ENCODE results near the gene CHD9NB.

Gene CHD9NB

GRCh38 chr16:53043428-53043831 is 9.3 kb downstream of the CHD9NB start:
- TF ChIP-seq CTCF (IDR thresholded peaks at IDR 0.05; ENCODE audit: insufficient read depth, low read length) (no peak), GABPA (IDR thresholded peaks at IDR 0.05; ENCODE audit: low read depth) (no peak), REST (IDR thresholded peaks at IDR 0.05; ENCODE audit: insufficient replicate concordance, low read depth) (no peak), SPI1 (IDR thresholded peaks at IDR 0.05; ENCODE audit: borderline replicate concordance, low read depth) (no peak), POLR2AphosphoS5 (IDR thresholded peaks at IDR 0.05; ENCODE audit: low read depth) (no peak)
- H3K4me3 ChIP-seq (replicated peaks; ENCODE audit: insufficient read depth, low read length): no peak overlapping the region
- no peak for DNase-seq (ENCODE audit: low read depth in 1 of 2, low spot score in 1 of 2)
- H3K27me3 ChIP-seq (ENCODE audit: insufficient read depth, poor library complexity, severe bottlenecking): no peaks in the 10 kb centered on the region
- no peak overlapping the region for H3K27ac ChIP-seq (replicated peaks)

- Histone ChIP-seq H3K4me3 (replicated peaks; ENCODE audit: insufficient read depth, low read length) (no peak overlapping the region), H3K27ac (replicated peaks) (no peak overlapping the region)
- no peak for TF ChIP-seq CTCF (IDR thresholded peaks at IDR 0.05; ENCODE audit: insufficient read depth, low read length)
- no peak for TF ChIP-seq GABPA (IDR thresholded peaks at IDR 0.05; ENCODE audit: low read depth)
- TF ChIP-seq POLR2AphosphoS5 (IDR thresholded peaks at IDR 0.05; ENCODE audit: low read depth): no peak
- TF ChIP-seq REST (IDR thresholded peaks at IDR 0.05; ENCODE audit: insufficient replicate concordance, low read depth): no peak
- TF ChIP-seq SPI1 (IDR thresholded peaks at IDR 0.05; ENCODE audit: borderline replicate concordance, low read depth): no peak
Measured at GRCh38 chr16:53042235-53042701, 10.4 kb downstream of the CHD9NB start.

GRCh38 chr16:53041320-53042051 is 11.2 kb downstream of the CHD9NB start:
- DNase-seq (ENCODE audit: low read depth in 1 of 2, low spot score in 1 of 2): peak in 1 of 2 experiments; percentile 43
- Histone ChIP-seq H3K27me3 (ENCODE audit: insufficient read depth, poor library complexity, severe bottlenecking) (no peaks in the 10 kb centered on the region), H3K4me3 (replicated peaks; ENCODE audit: insufficient read depth, low read length) (no peak overlapping the region), H3K27ac (replicated peaks) (no peak overlapping the region)
- TF ChIP-seq CTCF (IDR thresholded peaks at IDR 0.05; ENCODE audit: insufficient read depth, low read length): no peak
- TF ChIP-seq REST (IDR thresholded peaks at IDR 0.05; ENCODE audit: insufficient replicate concordance, low read depth): no peak
- no peak for TF ChIP-seq SPI1 (IDR thresholded peaks at IDR 0.05; ENCODE audit: borderline replicate concordance, low read depth)
- no peak for TF ChIP-seq GABPA (IDR thresholded peaks at IDR 0.05; ENCODE audit: low read depth)
- no peak for TF ChIP-seq POLR2AphosphoS5 (IDR thresholded peaks at IDR 0.05; ENCODE audit: low read depth)

More at GRCh38 chr16:53042235-53042701, 10.4 kb downstream of the CHD9NB start:
- H3K27me3 ChIP-seq (ENCODE audit: insufficient read depth, poor library complexity, severe bottlenecking): no peaks in the 10 kb centered on the region
- DNase-seq (ENCODE audit: low read depth in 1 of 2, low spot score in 1 of 2): no peak
